NOMO-1 (cell line): ENCODE data around the gene CTNNA1.
A peak's percentile ranks its signal among the peaks of the same experiment; 100 is the strongest.

Source experiments
- DNase-seq, 2 experiments: peaks; one replicate each; lab custom pipeline; 2025; ENCODE audit not compliant: unreplicated experiment in 2 of 2; lab: John Stamatoyannopoulos, UW

Gene CTNNA1

DNA sequence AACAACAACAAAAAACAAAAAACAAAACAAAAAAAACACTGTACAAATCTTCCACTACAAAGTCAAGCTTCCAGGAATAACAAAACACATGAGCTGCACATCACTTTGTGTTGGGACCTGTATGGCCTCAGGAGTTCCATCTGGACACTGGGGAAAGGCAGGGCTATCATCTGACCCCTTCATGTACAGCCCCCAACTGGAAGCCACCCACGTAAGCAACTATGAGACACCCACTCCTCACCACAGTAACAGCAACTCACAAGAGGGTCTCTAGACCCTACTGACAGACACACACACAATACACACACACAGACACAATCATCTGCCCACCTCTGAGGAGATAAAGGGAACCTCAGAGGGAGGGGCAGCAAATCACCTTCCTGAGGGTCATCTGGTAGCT lies 203.6 kb downstream of the CTNNA1 start:
- no peak for DNase-seq

- DNase-seq: no peak
Observed at GRCh38 chr5:138960145-138960692, 207.0 kb downstream of the CTNNA1 start.

DNA sequence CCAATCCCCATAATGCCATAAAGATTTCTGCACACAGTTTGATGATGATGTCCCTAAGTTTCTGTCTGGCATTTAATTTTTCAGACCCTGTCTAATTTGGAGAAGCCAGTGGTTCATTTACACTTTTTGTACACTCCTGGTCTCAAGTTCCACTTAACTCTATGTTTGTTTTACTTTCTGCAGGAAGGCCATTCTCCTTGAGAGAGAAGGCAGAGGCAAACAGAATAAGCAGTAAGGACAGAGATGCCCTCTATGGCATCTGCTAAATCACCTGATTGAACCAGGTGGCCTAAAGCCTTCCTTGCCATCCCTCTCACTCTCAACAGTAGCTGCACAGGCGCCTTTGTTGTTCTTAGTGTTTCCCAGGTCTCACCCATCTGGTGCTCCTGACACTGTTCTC lies 208.0 kb downstream of the CTNNA1 start:
- DNase-seq: no peak

- DNase-seq: no peak
Observed at GRCh38 chr5:138961729-138962128, 208.5 kb downstream of the CTNNA1 start.

DNA sequence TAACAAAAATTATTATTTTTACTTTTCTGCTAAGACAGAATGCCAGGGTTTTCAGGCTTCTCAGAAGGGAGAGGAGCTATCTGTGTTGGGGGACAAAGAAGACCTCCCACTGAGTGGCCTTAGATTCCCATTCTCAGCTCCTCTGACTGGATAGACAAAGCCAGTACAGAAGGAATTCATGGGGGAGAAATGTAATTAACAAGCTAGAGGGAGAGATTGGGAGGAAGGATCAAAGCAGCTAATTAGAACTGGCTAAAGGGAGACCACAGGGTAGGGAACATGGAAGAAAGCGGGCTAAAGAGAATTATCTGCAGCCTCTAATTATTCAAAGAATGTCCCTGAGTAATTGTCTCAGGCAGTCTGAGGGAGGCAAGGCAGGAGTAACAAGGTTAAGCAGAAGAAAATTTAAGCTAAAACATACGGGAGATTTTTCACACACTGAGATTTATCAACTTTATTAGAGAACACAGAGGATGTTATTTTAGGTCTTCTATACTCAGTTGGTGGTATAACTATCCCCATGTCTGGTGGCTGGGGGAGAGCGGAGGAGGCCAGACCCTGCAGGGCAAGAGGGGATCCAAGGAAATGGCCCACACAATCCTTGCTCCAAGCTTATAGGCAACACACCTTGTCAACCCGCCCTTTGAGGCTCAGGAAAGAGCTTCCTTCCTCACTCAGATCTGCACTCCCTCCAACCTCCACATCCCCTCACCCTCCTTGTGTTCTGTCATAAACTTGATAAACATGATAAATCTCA lies 209.6 kb downstream of the CTNNA1 start:
- DNase-seq: no peak

DNA sequence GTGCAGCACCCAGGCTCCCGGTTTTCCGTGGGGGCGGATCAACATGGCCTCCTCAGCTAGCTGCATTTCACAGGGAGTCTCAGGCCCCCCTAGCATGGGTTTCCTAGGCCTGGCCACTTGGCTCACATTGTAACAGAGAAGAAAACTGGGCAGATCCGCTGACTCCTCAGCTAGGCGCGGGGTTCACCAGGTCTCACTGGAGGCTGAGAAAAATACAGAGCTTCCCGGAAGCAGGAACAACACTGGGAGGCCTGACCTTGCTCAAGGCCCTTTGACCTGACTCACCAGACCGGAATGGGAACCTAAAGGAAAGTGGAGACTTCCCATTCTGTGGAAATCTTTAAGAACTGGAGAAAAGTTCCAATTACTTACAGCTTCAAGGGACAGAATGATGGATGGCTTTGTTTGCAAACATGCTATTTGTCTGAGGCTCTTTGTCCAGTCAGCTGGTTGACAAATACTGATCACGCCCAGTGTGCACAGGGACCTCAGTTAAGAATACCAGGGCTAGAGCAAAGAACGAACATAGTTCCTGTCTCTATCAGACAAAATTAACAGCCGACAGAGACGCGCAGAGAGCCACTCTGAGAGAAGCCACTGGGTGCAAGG lies 210.6 kb downstream of the CTNNA1 start:
- DNase-seq: no peak

- no peak for DNase-seq
Observed at GRCh38 chr5:138964647-138965201, 211.5 kb downstream of the CTNNA1 start.

DNA sequence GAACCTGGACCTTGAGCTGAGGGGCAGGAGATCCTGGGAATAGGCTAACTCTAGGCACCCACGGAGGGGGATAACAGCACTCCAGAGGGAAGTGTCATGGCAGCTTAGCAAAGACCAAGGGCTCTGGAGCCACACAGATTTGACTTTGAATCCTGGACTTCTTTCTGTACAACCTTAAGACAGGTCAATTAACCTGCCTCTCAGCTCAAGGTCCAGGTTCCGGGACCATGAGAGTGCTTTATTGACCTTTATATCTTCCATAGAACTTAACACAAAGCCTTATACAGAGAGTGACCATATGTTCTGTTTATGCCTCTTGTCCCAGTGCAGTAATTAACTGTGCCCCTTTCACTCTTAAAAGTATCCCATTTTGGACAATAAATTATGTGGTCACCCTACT lies 212.4 kb downstream of the CTNNA1 start:
- DNase-seq: no peak

DNA sequence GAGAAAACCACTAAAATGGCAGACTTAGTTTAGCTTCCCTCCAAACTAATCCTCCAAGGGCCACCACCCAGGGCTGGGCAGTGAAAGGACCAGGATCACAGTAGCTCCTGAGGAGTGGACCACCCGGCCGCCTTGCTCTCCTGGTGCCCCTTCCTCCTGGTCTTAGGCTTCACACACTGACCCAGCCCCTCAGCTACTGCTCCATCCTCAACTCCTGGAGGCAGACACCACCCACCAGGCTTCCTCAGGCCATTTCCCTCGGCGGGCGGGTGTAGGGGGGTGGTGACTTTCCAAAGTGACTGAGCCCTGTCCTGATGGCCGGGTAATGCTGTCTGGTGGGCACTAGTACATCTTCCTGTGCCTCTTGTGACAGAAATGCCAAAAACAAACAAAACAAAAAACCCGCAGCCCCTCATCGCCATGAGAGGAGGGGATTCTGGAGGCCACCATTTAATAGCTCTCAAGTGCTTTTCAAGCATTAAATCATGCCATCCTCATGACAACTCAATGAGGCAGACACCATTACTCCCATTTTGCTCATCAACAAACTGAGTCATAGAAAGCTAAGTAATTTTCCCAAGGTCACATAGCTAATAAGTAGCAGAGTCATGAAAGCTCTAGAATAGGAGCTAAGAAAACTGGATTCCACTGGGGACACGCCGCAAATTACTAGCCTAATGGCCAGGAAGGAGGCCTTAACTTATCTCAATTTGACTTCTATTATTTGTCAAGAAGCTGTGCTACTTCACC lies 213.2 kb downstream of the CTNNA1 start:
- DNase-seq: no peak

- no peak for DNase-seq
Observed at GRCh38 chr5:138967791-138968448, 214.7 kb downstream of the CTNNA1 start.

DNA sequence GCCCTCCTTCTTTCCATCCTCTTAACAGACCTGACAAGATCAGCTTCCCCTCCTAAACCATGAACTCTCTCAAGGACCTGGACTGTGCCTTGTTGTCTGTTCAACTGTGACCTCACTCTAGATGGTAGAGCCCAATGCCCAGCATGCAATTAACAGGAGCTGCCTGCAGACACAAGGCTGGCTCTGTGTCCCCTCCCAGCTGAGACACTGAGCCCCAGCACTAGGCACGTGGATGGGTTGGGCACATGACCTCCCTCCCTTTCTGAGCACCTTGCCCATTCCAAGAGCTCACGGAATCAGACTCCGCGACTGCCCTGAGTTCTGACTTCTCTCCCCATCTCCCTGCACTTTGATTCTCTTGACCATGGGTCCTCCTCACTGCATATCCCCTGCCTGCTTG lies 215.4 kb downstream of the CTNNA1 start:
- no peak for DNase-seq

DNA sequence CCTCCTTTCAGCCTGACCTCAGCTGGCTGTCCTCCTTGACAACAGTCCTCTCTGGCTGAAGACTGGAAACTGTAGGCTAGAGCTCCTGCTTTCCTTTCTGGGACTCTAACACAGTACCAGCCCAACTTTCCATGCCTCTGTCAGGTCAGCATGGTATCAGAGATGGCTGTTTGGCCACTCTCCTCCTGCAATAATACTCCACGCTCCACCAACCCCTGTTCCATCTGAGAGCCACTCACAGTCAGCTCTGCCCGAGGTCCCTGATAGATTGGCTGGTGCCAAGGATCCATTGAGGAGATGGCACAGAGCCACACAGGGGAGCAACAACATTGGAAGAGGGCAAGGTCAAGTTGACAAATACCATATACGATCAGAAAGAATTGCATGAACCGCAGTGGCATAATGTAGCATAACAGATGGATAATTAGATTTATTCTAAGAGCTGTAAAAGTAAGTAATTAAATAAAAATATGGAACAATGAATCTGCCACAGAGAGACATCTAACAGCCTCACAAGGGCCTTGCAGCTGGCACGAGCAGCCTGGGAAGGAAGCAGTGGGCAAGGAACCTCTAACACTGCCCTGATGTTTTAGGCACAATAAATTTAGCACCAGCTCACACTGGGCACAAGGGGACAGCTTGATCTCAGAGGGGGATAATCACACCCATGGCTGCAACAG lies 216.2 kb downstream of the CTNNA1 start:
- DNase-seq: no peak

GRCh38 chr5:138972230-138972629 lies 219.0 kb downstream of the CTNNA1 start:
- no peak for DNase-seq

DNA sequence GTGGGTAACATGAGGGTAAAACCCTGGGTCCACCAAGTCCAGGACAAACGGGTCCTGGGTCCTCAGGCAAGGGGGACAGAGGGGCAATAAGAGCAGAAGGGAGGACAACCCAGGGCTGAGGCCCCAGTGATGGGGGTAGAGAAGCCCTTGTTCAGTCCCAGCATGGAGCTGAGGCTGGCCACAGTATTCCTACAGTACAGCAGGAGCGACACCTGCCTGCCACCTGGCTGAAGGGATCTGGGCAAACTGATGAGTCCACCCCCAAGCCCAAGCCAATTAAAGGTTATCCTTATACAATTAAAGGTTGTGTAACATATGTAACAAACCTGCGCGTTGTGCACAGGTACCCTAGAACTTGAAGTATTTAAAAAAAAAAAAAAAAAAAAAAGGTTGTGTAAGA lies 219.6 kb downstream of the CTNNA1 start:
- no peak for DNase-seq

DNA sequence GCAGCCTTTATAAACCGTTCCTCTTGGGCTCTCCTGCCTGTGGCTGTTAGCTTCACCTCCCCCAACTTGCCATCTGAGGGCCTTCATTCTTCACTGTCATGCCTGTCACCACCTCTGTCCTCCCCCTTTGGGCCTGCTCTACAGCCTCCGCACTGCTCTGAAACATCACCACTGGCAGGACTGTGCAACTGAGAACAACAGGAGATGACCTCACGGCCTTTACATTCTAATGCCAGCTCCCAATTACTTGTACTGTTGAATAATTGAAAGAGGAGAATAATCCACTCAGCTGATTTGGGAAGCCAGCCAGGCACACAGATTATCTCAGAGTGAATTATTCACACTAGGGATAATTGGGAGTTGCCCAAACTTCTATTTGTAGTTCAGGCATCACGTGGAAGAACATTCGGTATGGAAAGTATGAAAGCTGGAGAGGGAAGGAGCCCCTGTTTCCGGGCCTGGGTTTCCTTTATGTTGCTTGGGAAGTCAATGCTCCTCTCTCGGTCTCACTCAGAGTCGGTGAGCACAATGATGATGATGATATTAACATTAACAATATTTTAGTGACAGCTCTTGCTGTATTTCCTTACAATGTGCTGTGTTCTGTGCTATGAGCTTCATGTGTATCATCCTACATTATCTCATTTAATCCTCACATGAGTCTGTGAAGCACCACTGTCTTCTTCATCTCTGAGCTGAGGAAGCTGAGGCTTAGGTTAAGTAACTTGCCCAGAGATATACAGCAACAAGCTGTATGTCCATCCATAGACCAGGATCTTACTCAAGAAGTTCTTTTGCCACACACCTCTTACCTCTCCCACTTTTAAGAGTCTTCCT lies 221.2 kb downstream of the CTNNA1 start:
- no peak for DNase-seq

DNA sequence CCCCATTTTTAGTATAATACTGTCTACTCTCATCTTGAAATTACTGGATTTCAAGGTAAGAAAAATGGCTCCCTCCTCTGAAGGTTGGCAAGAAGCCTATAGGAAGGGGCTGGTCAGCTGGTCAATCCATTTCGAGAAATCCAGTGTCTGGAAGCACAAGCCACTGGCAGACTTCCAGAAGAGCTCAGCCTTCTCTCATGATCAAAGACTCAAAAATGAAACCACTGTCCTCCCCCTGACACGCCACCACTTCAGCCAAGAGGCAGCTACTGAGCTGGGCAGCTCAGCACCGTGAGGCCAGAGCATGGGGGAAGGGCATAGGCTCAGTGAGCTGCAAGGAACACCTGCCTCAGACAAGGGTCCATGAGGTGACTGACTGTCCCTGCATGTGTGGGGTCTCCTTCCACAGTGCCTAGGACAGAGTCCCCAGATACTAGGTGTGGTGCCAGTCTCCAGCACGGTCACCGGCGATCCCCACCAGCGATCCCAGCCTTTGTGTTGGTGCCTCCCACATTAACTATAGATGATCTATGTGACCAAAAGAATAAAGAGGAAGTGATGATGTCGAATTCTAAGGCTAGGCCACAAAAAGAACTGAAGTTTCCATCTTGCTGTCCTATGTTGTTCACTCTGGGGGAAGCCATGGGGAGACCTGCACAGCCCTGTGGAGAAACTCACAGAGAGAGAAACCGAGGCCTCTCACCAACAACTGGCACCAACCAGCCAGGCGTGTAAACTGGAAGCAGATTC lies 222.0 kb downstream of the CTNNA1 start:
- DNase-seq: peak in 1 of 2 experiments; percentile 5

DNA sequence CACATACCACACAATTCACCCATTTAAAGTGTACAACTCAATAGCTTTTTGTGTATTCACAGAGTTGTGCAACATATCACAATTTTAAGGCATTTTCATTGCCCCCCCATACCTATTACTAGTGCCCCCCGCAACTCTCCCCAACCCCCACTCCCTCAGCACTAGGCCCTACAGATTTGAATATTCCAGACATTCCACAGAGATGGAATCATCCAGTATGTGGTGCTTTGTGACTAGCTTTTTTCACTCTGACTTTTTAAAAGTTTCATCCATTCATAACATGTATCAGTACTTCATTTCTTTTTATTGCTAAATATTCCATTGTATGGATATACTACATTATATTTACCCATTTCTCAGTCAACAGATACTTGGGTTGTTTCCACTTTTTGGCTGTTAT lies 224.9 kb downstream of the CTNNA1 start:
- DNase-seq: no peak

- no peak for DNase-seq
Observed at GRCh38 chr5:138978581-138978980, 225.4 kb downstream of the CTNNA1 start.
